Coronary artery (tissue), 2 donors: ENCODE results near the gene PARVG.

Source experiments
- DNase-seq: peaks from one replicate; pipeline ENCODE4 v3.0.0-alpha.2; 2017; ENCODE audit warnings: low spot score
- H3K27ac ChIP-seq, 2 donors: fragments of 200-600 bp; sonication (generic); one replicate each; pipeline ENCODE4 v1.5.1; 2016 to 2019
- H3K4me3 ChIP-seq: fragments of 200-600 bp; sonication (generic); 2 replicates; pipeline ENCODE4 v1.5.1; 2016; ENCODE audit warnings: mild to moderate bottlenecking, moderate library complexity
- TF ChIP-seq, protein P1 (sequence below): fragments of 200-600 bp; sonication (generic); IDR thresholded peaks from one replicate; pipeline ENCODE4 v1.5.1; 2019; ENCODE audit warnings: antibody characterized with exemption

The PARVG gene

GRCh38 chr22:44180706-44181032 is at the start of gene PARVG:
Gene PARVG (plus strand): TSS chr22:44180925. CDS start chr22:44183330, 2,405 bp downstream.
- Histone ChIP-seq H3K4me3 (peak within 1 kb of the TSS; percentile 57), H3K27ac (peak within 1 kb of the TSS in 1 of 2 donors; percentile 77)
- TF ChIP-seq, protein P1, sequence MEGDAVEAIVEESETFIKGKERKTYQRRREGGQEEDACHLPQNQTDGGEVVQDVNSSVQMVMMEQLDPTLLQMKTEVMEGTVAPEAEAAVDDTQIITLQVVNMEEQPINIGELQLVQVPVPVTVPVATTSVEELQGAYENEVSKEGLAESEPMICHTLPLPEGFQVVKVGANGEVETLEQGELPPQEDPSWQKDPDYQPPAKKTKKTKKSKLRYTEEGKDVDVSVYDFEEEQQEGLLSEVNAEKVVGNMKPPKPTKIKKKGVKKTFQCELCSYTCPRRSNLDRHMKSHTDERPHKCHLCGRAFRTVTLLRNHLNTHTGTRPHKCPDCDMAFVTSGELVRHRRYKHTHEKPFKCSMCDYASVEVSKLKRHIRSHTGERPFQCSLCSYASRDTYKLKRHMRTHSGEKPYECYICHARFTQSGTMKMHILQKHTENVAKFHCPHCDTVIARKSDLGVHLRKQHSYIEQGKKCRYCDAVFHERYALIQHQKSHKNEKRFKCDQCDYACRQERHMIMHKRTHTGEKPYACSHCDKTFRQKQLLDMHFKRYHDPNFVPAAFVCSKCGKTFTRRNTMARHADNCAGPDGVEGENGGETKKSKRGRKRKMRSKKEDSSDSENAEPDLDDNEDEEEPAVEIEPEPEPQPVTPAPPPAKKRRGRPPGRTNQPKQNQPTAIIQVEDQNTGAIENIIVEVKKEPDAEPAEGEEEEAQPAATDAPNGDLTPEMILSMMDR: no peak
- no peak for DNase-seq

GRCh38 chr22:44131412-44131811 is 49.3 kb upstream of the PARVG start:
- DNase-seq: no peak
- TF ChIP-seq, protein P1: no peak
- no peak overlapping the region for H3K4me3 ChIP-seq
- H3K27ac ChIP-seq: no peak overlapping the region

DNA sequence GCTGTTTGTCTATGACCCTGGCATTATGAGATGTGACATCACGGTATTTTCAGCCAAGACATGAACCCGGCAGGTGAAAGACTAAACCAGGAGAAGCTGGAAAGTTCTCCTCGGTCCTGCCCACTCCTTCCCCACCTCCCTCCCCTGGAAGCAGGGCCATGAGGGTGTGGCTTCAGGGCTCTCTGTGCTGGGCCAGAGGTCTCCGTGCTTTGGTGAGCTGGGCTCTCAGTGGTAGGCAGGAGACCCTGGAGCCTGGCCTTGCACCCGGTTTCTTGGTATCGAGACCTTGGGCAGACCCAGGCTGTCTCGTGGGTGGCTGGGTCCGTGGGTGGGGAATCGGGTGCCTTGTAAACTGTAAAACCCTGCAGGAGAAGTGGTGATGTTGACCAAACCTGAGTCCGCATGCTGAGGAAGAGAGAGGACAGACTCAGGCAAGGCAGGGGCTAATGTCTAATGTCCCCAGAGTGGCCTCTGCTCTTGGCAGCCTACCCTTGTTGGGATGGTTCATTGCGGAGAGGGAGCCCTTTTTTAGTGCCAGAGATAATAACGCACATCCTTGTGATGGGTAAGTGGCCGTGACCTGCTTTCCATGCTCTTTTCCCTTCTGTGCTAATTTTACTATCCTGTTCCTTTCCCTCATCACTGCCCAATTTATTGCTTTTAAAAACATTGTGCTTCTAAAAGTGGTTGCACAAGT is 48.6 kb upstream of the PARVG start:
- DNase-seq: no peak

DNA sequence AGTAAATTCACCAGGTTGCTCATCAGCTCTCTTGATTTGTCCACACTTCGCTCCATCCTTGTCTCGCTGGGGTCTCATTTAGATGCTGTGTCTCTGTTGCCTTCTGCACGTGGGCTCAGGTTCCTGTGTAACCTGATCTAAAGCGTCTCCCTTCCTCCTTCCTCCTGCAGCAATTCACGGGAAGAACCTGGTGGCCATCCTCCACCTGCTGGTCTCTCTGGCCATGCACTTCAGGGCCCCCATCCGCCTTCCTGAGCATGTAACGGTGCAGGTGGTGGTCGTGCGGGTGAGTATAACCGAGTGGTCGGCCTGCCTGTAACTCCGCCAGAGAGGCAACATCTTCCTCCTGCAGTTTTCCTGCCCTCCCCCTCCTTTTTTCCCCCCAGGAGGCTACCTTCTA is 48.0 kb upstream of the PARVG start:
- Histone ChIP-seq H3K27ac (no peak overlapping the region), H3K4me3 (no peak overlapping the region)
- DNase-seq: no peak
- TF ChIP-seq, protein P1: no peak

More for the DNA sequence above, 48.6 kb upstream of the PARVG start:
- Histone ChIP-seq H3K4me3 (no peak overlapping the region), H3K27ac (no peak overlapping the region)
- TF ChIP-seq, protein P1: no peak

DNA sequence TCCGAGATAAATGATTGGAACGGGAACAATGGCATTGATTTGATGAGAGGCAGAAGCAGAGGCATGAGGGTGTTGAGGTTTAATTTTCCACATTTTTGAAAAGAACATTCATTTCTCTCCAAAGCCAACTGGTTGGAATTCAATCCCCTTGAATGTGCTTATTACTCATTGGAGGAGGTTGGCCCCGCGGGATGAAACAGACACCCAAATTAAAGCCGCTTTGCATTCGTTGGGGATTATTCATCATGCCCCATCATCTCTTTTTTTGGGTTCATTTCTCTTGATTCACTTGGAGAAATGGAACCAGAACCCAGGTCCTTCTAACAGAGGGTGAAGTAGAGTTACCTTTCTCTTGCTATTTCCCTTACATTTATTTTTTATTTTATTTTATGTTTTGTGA is 47.6 kb upstream of the PARVG start:
- H3K27ac ChIP-seq: no peak overlapping the region
- DNase-seq: no peak
- no peak overlapping the region for H3K4me3 ChIP-seq
- TF ChIP-seq, protein P1: no peak

DNA sequence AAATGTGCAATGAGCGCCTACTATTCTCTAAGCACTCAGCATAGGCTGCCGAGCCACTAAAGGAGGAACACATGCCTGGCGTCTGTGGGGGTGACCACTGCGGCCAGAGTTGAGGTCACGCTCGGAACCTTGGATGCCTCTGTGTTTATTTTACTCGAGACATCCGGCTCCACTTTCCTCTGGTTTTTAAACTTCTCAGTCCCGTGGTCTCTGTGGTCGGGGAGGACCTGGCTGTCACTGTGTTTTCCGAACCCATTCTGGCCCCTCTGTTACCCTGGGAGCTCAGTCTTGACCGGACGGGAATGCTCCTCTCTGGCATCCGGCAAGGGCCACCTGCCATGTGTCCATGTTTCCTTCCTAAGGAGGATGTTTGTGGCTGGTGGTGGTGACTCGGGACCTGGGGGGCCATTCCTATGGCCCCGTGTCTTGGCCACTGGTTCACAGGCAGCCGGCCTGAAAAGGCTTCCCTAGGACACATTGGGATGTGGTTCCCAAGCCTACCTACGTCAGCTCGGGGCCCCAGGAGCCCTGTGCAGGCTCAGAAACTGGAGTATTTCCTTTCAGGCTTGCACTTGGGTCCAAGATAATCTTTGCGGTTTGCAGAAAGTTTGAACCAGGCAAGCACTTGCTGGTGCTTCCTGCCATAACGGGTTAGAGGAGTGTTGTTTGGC is 46.7 kb upstream of the PARVG start:
- TF ChIP-seq, protein P1: no peak
- Histone ChIP-seq H3K4me3 (no peak overlapping the region), H3K27ac (no peak overlapping the region)
- DNase-seq: no peak

DNA sequence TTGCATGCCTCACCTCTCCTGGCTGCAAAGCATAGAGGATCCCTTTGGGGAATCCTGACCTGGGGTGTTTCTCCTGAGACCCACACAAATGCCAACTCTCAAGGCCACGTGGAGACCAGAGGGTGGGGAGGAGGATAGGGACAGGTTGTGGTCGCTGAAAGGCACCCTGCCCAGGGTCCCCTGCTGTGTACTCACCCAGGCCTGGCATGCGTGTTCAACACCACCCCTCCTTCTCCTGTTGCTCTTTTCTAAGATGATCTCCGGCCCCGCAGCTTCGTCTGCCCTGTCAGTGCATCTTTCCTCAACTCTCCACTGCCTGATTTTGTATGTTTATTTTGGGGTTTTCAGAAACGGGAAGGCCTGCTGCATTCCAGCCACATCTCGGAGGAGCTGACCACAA is 44.6 kb upstream of the PARVG start:
- DNase-seq: no peak
- Histone ChIP-seq H3K27ac (no peak overlapping the region), H3K4me3 (no peak overlapping the region)
- TF ChIP-seq, protein P1: no peak
